Measurements from ENCODE around the gene M1AP. TPM values are rescaled to one million over a fixed set of nuclear protein-coding genes. Genes with fewer than 3 reads are reported as not detected.

Gene M1AP
- total RNA-seq, 4 donors from 2014 or later = not detected

DNA sequence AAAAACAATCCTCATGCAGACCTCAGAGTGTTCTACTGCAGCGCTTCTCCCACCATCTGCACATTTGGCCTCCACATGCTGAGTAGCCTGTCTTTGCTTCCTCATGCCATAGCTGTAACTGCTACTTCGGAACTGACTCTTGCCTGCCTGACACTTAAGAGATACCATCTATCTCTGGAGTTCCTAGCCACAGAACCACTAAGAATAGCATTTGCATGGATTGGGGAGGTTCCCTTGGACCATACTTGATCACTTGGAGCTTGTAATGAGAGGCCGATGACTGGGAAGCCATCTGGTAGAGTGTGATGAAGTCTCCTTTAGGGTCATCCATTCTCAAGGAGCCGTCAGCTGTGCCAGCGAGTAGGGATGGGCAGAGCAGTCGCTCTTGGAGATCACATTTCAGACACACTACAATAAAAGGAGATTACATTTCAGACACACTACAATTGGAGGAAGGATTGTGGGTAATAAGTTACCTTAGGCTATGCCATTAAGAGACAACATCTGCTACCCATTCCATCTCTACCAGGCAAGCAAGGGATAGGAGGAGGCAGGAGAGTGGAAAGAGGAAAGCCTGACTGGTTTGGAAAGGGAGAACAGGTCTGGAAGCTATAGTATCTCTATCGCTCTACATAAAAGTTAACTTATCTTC, 71.8 kb downstream of the M1AP start:
- peak overlapping the region in 2 of 4 donors; percentile 4 to 24 for H3K27ac ChIP-seq
- H3K36me3 ChIP-seq = no peaks in the 10 kb centered on the region
- no peak for DNase-seq
- no peaks in the 10 kb centered on the region for H3K27me3 ChIP-seq
- TF ChIP-seq CTCF (IDR thresholded peaks at IDR 0.05) (no peak), POLR2A (IDR thresholded peaks at IDR 0.05) (no peak)
- H3K9me3 ChIP-seq = no peaks in the 10 kb centered on the region
- H3K4me3 ChIP-seq = no peak overlapping the region
- H3K4me1 ChIP-seq = peaks cover 0 to 11% (median 0%) of the 10 kb centered on the region in 4 donors

DNA sequence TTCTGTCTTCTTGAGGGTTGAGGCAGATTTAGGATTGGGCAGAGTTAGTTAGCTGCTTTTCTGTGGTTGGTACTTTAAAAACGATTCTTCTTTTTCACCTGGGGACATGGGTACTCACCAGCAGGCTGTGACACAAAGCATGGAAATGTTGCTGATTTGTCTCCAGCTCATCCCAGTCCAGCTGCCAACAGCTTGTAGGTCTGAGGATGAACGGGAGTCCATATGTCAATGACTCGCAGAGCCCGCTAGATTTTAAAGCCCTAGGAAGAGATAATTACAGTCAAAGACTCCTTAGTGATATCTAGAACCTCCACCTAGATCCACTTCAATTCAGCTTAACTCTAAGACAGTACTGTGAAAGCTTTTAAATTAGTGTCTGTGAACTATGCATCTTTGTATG, 72.8 kb downstream of the M1AP start:
- no peak for DNase-seq
- no peaks in the 10 kb centered on the region for H3K9me3 ChIP-seq
- no peak overlapping the region for H3K4me3 ChIP-seq
- peaks cover 0 to 11% (median 0%) of the 10 kb centered on the region in 4 donors for H3K4me1 ChIP-seq
- TF ChIP-seq CTCF (IDR thresholded peaks at IDR 0.05) (no peak), POLR2A (IDR thresholded peaks at IDR 0.05) (no peak)
- H3K36me3 ChIP-seq = no peaks in the 10 kb centered on the region
- no peaks in the 10 kb centered on the region for H3K27me3 ChIP-seq
- no peak overlapping the region for H3K27ac ChIP-seq

GRCh38 chr2:74573747-74574562, 74.2 kb downstream of the M1AP start:
- Histone ChIP-seq H3K4me3 (no peak overlapping the region), H3K27me3 (no peaks in the 10 kb centered on the region), H3K9me3 (no peaks in the 10 kb centered on the region), H3K36me3 (no peaks in the 10 kb centered on the region), H3K27ac (peak overlapping the region in 1 of 4 donors; percentile 33), H3K4me1 (peaks cover 0 to 11% (median 0%) of the 10 kb centered on the region in 4 donors)
- peak in 1 of 3 donors; percentile 48 for DNase-seq
- TF ChIP-seq POLR2A (IDR thresholded peaks at IDR 0.05) (no peak), CTCF (IDR thresholded peaks at IDR 0.05) (no peak)

DNA sequence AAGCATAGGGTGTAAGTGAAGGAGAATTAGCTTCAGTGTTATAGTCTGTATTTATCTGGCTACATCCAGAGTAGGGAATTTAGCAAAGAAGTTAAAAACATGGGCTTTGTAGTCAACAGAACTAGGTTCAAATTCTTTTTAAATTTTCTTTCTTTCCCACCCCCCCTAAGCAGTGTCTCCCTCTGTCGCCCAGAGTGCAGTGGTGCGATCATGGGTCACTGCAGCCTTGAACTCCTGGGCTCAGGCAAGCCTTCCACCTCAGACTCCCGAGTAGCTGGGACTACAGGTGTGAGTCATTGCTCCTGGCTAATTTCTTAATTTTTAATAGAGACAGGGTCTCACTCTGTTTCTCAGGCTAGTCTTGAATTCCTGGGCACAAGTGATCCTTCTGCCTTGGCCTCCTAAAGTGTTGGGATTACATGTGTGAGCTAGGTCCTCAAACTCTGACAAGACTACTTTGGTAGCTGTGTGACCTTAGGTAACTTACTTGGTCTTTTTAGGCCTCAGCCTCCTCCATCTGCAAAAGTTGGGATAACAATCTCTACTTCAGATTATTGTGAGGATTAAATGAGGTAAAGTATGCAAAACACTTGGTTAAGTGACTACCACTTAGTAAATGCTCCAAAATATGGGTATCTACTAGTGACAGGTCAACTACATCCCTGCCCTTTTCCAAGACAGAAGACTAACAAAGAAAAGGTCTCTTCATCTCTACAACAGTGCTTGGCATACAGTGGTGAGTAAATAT, 75.8 kb downstream of the M1AP start:
- H3K4me1 ChIP-seq = peaks cover 0 to 11% (median 0%) of the 10 kb centered on the region in 4 donors
- TF ChIP-seq CTCF (IDR thresholded peaks at IDR 0.05) (peak in 1 of 6 experiments; percentile 12), POLR2A (IDR thresholded peaks at IDR 0.05) (no peak)
- H3K27me3 ChIP-seq = no peaks in the 10 kb centered on the region
- H3K36me3 ChIP-seq = no peaks in the 10 kb centered on the region
- H3K27ac ChIP-seq = no peak overlapping the region
- H3K9me3 ChIP-seq = no peaks in the 10 kb centered on the region
- H3K4me3 ChIP-seq = no peak overlapping the region
- DNase-seq = no peak

DNA sequence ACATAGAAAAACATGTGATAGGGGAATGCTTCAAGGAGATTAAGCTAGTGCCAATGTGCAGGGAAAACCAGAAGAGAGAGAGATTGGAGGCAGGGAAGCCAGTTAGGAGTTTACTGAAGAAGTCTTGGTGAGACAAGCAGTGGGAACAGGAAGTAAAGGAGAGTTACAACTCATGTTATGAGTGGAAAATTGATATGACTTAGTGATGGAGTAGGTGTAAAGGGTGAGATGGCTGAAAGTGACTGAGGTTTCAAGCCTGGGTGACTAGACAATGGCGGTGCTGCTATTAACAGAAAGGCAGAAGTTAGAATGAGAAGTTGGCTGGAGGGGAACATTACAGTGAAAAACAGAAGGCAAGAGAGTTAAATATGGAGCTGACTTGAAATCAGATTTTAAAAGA, 77.1 kb downstream of the M1AP start:
- H3K4me3 ChIP-seq = no peak overlapping the region
- no peaks in the 10 kb centered on the region for H3K27me3 ChIP-seq
- H3K36me3 ChIP-seq = no peaks in the 10 kb centered on the region
- peaks cover 0 to 11% (median 0%) of the 10 kb centered on the region in 4 donors for H3K4me1 ChIP-seq
- H3K9me3 ChIP-seq = no peaks in the 10 kb centered on the region
- DNase-seq = peak in 1 of 3 donors; percentile 29
- no peak for TF ChIP-seq CTCF (IDR thresholded peaks at IDR 0.05)
- no peak for TF ChIP-seq POLR2A (IDR thresholded peaks at IDR 0.05)
- H3K27ac ChIP-seq = no peak overlapping the region

All from Peyer's patch (tissue), 4 donors.